ENCODE results near the gene HNRNPH3.

Gene HNRNPH3

GRCh38 chr10:68332259-68333057, 594 bp downstream of the HNRNPH3 start, which contains the start of gene PBLD:
PBLD (minus strand) TSS chr10:68332928; CDS start chr10:68306844, 26,084 bp downstream.
- DNase-seq, result peak; percentile 53

- DNase-seq, result no peak
Observed at GRCh38 chr10:68333058-68333395, 1.2 kb downstream of the HNRNPH3 start.

GRCh38 chr10:68333440-68334431, 1.9 kb downstream of the HNRNPH3 start:
- DNase-seq, result peak; percentile 11

- no peak for DNase-seq
Observed at GRCh38 chr10:68334672-68335467, 3.0 kb downstream of the HNRNPH3 start.

- no peak for DNase-seq
Observed at GRCh38 chr10:68336754-68337351, 5.0 kb downstream of the HNRNPH3 start.

GRCh38 chr10:68340358-68341080, 8.7 kb downstream of the HNRNPH3 start:
- DNase-seq, result no peak

GRCh38 chr10:68342909-68343516, 11.1 kb downstream of the HNRNPH3 start:
- DNase-seq, result no peak

- DNase-seq, result no peak
Observed at GRCh38 chr10:68345621-68346020, 13.8 kb downstream of the HNRNPH3 start.

- no peak for DNase-seq
Observed at GRCh38 chr10:68346774-68347173, 14.9 kb downstream of the HNRNPH3 start.

GRCh38 chr10:68348265-68348741, 16.4 kb downstream of the HNRNPH3 start:
- DNase-seq, result peak; percentile 29

GRCh38 chr10:68353537-68353936, 21.7 kb downstream of the HNRNPH3 start:
- DNase-seq, result no peak

- DNase-seq, result no peak
Observed at GRCh38 chr10:68359189-68359588, 27.3 kb downstream of the HNRNPH3 start.

- no peak for DNase-seq
Observed at GRCh38 chr10:68362590-68362989, 30.7 kb downstream of the HNRNPH3 start.

GRCh38 chr10:68364101-68364886, 32.4 kb downstream of the HNRNPH3 start:
- no peak for DNase-seq

- DNase-seq, result no peak
Observed at GRCh38 chr10:68365611-68366010, 33.7 kb downstream of the HNRNPH3 start.

GRCh38 chr10:68366600-68366999, 34.7 kb downstream of the HNRNPH3 start:
- DNase-seq, result no peak

GRCh38 chr10:68367121-68367520, 35.3 kb downstream of the HNRNPH3 start:
- DNase-seq, result no peak

GRCh38 chr10:68371604-68372003, 39.7 kb downstream of the HNRNPH3 start:
- no peak for DNase-seq

GRCh38 chr10:68385740-68386139, 53.9 kb downstream of the HNRNPH3 start:
- DNase-seq, result no peak
